Astrocyte of the cerebellum (primary cell): ENCODE measurements around the gene ARHGEF10L.

ENCODE experiments used
- DNase-seq: peaks from one replicate; pipeline ENCODE4 v3.0.0-alpha.2; 2011; ENCODE audit warnings: low read depth
- H3K4me3 ChIP-seq: 2 replicates; pipeline ENCODE4 v1.5.1; 2011; ENCODE audit warnings: mild to moderate bottlenecking, low read depth, low read length, moderate library complexity
- in situ Hi-C: cut with HindIII; loops from 2 replicates; pipeline ENCODE4 v1.10.0; 2017; ENCODE audit warnings: low sequenced_read_pairs
- TF ChIP-seq, protein P1 (sequence below): IDR thresholded peaks from 2 replicates; pipeline ENCODE4 v1.5.1; 2012; ENCODE audit warnings: low read length, low read depth, moderate library complexity, mild to moderate bottlenecking; ENCODE audit errors: missing control alignments

ARHGEF10L gene

DNA sequence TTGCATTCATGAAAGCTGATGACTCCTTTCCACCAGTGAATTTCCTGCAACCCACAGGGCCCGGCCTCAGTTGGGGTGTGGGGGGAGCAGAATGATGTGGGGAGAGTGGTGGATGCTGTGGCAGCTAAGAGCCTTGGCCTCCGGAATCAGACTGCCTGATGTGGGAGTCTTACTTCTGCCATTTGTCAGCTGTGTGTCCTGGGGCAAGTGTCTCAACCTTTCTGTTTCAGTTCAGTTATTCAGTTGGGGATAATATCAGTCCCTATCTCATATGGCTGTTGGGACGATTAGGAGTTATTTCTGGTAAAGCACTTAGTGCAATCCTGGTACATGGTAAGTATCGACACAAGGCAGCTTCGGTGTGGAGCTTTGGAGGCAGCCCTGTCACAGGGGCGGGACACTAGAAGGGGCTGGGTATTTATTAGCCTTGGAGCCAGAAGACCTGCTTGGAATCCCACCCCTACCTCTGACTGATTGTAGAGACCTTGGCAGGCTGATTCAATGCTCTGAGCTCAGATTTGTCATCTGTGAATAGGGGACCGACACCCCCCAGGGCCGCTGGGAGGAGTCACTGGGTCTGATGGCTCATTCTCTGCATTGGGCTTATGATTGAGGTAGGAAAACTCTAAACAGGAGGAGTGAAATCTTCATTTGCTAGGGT lies 19.6 kb downstream of the ARHGEF10L start:
- no peak overlapping the region for H3K4me3 ChIP-seq
- DNase-seq = no peak
- TF ChIP-seq, protein P1, sequence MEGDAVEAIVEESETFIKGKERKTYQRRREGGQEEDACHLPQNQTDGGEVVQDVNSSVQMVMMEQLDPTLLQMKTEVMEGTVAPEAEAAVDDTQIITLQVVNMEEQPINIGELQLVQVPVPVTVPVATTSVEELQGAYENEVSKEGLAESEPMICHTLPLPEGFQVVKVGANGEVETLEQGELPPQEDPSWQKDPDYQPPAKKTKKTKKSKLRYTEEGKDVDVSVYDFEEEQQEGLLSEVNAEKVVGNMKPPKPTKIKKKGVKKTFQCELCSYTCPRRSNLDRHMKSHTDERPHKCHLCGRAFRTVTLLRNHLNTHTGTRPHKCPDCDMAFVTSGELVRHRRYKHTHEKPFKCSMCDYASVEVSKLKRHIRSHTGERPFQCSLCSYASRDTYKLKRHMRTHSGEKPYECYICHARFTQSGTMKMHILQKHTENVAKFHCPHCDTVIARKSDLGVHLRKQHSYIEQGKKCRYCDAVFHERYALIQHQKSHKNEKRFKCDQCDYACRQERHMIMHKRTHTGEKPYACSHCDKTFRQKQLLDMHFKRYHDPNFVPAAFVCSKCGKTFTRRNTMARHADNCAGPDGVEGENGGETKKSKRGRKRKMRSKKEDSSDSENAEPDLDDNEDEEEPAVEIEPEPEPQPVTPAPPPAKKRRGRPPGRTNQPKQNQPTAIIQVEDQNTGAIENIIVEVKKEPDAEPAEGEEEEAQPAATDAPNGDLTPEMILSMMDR = no peak
- in situ Hi-C loops = no loop called here

DNA sequence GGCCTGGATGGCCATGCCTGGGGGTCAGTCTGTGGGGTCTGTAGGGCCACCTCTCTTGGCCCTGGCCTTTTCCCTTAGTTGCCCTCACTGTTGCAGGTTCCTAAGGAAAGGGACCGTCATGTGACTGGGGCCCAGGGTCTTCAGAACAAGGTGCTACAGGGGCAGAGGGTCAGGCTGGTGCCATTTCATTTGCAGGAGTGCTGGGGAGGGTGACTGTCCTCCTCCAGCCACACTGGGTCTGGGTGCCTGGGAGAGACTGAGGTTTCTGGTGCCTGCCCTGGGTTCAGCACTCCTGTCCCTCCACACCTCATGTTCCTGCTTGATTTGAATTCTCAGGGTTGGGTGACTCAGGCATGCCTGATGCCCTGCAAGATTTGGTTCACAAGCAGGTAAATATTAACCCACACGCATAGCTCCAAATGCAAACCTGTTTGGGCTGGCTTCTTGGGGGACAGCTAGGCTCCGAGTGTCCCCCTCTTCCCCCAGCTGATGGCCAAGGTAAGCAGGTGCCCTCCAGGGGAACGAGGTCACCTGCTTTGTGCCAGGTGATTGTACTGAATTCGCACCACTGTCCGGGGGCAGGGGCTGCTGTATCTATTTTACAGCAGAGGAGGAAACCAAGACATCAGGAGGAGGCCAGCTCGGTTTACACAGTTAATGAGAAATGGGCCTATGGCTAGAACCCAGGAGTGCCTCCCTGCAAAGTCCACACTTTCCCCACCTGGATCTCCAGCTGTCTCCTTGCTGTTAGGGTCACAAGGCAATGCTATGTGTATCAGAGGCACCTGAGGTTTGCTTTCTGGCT lies 20.3 kb downstream of the ARHGEF10L start:
- no peak for DNase-seq
- in situ Hi-C loops = no loop called here
- no peak overlapping the region for H3K4me3 ChIP-seq
- TF ChIP-seq, protein P1 = no peak

DNA sequence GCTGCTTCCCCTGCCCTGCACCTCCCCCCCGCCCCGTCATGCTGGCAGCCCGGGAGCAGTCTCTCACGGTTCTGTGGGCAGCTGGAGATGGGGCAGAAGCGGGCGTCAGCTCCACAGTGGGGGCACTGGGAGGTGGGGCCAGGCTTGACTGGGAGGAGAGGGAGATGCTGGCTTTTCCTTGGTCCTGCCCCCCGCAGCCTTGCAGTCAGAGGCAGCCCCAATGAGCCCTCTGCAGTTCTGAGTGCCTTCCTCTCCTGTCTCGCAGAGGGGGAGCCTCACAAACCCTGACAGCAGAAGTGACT lies 21.7 kb downstream of the ARHGEF10L start:
- H3K4me3 ChIP-seq = no peak overlapping the region
- TF ChIP-seq, protein P1 = no peak
- no peak for DNase-seq
- in situ Hi-C loops = no loop called here

DNA sequence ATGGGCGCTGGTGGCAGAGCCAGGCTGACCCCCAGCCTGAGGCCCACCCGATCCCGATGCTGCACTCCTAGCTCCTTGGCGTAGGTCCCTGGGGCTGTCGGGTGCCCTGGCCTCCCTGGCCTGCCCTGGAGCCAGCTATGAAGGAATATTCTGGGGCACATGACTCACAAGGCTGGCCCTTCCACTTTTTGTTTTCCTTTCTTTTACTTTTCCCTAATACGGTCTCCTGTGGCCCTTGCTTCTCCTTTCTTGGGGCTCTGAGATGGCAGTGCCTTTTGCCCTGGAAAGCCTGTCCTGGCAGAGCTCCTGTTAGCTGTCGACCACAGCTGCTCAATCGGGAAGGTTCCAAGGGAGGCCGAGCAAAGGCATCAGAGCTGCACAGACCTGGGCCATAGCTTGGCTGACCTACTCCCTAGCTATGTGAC lies 22.1 kb downstream of the ARHGEF10L start:
- no peak for DNase-seq
- TF ChIP-seq, protein P1 = no peak
- H3K4me3 ChIP-seq = no peak overlapping the region
- in situ Hi-C loops = no loop called here

DNA sequence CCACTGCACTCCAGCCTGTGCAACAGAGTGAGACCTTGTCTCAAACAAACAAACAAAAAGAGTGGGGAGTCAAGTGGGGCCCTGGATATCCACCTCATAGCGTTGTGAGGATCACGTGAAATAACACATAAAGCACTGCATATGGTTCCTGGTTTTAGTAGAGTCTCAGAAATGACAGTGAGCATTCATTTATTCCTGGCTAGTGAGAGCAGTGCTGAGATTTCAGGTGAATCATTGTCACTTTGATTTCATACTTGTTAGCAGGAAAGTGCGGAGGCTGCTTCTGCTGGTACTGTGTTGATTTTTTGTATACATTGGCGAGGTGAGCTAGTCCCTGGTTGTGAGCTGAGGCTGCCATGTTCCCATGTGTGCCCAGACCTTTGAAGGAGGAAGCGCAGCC lies 22.9 kb downstream of the ARHGEF10L start:
- in situ Hi-C loops = no loop called here
- TF ChIP-seq, protein P1 = no peak
- H3K4me3 ChIP-seq = no peak overlapping the region
- DNase-seq = no peak

DNA sequence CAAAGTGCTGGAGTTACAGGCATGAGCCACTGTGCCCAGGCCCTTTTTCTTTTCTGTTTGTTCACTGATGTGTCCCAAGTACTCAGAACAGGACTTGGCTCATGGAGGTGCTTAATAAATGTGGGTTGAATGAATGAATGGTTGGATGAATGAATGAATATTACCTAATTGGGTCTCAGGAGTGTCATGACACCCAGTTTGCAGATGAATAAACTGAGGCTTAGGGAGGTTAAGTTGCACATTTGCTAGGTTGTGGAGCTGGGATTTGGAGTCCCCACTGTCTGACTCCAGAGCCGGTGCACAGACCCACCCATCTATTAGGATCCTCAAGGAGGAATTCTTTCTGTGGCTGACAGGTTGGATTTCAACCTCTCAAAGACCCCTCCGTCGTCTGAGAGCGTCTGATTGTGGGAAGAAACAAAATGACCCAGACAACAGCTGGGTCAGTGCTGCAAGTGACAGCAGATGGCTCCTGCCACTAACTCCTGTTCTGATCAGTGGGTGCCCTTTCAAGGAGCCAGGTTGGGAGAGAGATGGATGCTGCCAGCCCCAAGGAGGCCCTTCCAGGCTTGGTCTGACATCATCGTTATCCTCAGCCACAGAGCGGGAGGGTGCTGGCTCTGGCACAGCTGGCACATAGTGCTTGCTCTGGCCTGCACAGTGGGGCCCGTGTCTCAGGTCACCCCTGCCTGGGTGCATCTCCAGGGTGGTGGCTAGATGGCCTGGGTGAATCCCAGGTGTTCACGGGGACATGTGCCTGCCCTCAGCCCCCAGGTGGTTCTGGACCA lies 24.2 kb downstream of the ARHGEF10L start:
- no peak for DNase-seq
- no peak overlapping the region for H3K4me3 ChIP-seq
- in situ Hi-C loops = no loop called here
- TF ChIP-seq, protein P1 = no peak
